OCI-LY3 (cell line): ENCODE results near the gene ZNF215.
"Not testable (repeated sequence)": the region's sequence is repeated elsewhere in the genome, so short reads cannot be mapped to it uniquely, and the experiment has no call there.

Experiments
- CTCF ChIP-seq: fragments of 200-600, 300-600 bp; sonication (generic); IDR thresholded peaks from 2 replicates; pipeline ENCODE4 v1.5.1; 2014; ENCODE audit warnings: antibody characterized with exemption, low read length, low read depth
- EZH2phosphoT487 ChIP-seq: fragments of 200-600 bp; shearing (Covaris generic); IDR thresholded peaks from 2 replicates; pipeline ENCODE4 v1.6.1; 2018; ENCODE audit warnings: antibody characterized with exemption, mixed run types, low read depth

DNA sequence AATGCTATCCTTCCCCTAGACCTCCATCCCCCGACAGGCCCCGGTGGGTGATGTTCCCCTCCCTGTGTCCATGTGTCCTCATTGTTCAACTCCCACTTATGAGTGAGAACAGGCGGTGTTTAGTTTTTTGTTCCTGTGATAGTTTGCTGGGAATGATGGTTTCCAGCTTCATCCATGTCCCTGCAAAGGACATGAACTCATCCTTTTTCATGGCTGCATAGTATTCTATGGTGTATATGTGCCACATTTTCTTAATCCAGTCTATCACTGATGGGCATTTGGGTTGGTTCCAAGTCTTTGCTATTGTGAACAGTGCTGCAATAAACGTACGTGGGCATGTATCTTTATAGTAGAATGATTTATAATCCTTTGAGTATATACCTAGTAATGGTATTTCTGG, 38.5 kb upstream of the ZNF215 start:
- TF ChIP-seq CTCF, EZH2phosphoT487: not testable (repeated sequence)
